HG03060 (cell line): Measurements from ENCODE around the gene ALPL.

Experiments
- ATAC-seq: cut with Tn5 transposase; IDR thresholded peaks from one replicate; pipeline ENCODE4 v1.9.1; 2021; ENCODE audit warnings: low read depth, moderate number of reproducible peaks; ENCODE audit not compliant: unreplicated experiment

ALPL gene

DNA sequence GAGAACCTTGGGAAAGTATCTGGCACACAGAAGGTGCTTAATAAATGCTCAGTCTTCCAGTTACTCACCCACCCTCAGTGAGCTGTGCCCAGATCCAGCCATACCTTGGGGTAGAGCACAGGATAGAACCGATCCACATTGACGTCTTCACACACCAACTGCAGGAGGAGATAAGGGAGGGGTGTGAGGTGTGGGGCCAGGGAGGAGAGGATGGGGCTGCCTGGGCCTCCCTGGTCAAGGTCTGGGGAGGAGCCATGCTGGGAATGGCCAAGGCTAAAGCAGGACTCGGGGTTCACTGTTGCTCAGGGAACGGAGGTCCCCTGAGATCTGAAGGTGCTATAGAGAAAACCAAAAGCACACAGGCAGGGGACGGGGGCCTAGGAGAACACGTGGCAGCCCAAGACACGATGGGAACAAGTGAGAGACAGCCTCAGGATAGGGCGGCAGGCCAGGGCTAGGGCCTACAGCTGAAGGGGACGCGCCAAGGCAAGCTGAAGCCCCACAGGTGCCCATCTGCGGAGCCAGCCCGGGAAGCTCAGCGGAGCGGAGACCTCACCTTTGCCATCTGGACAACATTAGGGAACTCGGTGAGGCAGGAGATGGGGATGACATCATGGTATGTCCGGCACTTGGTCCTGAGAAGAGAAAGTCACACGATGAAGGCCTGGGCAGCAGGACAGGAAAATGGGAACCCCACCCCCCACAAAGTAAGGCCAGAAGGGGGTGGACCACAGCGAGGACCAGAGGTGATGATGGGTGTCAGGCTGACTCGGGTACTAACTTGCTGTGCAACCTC is 104.0 kb downstream of the ALPL start:
- ATAC-seq, result no peak

DNA sequence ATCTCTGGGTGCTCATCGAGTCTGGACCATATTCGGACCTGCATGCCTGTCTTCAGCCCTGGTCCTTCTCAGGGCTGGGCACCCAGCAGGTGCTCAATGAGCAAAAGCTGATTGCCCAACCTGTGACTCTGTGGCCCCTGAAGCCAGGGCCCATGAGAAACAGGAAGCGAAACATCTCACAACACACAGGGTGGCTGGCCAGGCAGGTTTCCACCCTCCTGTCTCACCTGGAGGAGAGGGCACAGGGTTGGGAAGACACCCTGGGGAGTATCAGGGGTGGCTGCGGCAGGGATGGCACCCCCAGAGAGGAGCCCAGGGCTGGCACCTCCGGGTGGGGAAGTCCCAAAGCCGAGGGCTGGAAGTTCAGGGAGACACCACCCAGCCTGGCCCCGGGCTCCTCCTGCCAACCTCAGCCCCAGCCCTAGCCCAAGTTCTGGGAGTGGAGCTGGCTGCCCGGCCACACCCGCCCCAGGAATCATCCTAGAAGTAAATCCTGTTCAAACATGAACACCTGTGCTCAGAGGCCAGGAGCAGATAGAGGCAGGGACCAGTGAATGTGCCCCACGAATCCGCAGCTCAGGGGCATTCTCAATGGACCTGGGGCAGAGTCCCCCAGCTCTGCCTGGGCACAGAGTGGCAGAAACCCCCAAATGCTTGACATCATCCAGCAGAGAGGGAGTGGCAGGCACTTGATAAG is 105.3 kb downstream of the ALPL start:
- no peak for ATAC-seq

DNA sequence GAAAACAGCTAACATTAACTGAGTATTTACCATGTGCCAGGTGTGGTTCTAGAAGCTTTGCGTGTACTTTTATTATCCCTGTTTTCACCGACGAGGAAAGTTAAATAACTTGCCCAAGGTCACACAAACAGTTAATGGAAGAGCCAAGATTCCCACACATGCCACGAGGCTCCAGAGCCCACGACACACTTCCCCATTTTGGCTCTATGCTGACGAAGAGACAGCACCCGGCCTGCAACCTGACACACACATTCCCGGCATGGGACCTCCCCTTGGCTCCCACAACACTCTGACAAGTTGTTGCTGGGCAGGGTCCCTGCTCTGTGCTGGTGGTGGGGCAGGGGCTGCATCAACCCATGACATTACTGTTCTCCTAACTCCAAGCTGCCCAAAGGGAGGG is 107.1 kb downstream of the ALPL start:
- no peak for ATAC-seq

DNA sequence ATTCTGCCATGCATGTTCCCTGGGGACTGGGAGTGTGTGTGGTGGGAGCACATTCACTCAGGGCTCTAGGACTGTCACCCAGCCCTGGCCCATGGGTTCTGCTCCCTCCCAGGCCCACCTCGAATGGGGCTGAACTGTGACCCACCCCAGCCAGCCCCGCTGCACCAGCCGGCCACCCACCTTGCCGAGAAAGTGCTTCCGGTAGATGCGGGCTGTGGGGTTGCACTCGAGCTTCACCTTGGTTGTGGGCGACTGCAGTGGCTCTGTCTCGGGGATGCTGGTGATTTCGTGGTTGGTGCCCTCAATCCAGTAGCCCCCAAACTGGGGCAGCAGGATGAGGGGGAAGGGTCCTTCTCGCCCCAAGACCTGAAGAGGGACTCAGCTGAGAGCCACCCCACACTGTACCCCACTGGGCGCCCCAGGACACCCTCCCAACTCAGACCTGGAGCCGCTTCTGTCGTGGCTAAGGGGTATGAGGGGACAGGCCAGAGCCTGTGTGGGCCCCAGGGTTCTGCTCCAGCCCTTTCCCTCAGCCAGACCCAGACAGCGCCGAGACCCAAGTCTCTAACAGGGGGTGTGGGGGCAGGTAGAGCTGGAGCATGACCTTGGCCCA is 108.0 kb downstream of the ALPL start:
- no peak for ATAC-seq

DNA sequence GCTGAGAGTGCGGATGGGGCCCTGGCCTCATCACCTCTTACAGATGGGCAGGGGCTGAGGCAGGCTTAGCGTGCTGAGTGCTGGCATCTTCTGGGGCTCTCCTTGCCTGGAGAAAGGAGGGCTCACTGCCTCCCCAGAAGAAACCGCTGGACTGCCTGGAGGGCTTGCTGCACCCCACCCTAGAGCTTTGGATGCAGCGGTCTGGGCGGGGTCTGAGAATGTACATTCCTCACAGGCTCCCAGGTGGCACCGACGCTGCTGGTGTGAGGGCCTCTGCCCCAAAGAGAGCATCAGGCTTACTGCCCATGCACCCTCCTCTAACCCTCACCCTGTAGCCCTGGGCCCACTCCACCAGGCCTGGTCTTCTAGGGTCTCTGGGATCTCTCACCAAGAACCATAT is 108.8 kb downstream of the ALPL start:
- no peak for ATAC-seq

DNA sequence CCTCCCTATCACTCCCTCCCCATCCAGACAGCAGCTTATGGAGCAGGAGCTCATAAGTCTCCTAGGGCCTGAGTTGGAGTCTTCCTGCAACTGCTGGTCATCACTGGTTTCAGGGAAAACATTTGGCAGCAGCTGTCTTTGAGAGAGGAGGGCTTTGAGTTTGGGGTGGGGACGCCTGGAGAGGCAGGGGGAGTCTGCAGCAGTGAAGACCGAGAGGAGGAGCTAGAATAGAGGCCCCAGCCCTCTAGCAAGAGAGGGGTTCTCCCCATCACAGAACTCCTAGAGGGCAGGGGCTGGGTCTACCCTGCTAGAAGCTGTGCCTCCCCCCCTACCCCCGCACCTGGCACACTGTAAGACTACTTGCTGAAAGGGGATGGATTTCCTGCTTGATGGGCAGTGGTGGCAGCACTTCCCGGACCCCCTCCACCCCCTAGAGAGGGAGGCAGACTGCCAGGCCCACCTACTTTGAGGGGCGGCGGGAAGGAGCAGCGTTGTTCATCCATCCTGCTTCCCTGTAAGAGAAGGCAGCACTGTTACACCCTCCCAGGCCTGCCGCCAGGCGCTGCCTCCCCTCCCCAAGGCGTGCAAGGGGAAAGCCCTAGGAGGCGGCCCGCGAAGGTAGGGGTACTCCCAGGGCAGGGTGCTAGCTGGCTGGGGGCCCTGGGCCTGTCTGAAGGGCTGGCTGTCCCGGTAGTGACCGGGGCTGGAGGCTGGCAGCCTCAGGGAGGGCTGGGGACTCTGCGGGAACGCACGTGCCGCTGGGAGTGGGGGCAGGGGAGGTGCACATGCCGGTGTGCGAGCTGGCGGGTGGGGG is 109.5 kb downstream of the ALPL start:
- no peak for ATAC-seq

DNA sequence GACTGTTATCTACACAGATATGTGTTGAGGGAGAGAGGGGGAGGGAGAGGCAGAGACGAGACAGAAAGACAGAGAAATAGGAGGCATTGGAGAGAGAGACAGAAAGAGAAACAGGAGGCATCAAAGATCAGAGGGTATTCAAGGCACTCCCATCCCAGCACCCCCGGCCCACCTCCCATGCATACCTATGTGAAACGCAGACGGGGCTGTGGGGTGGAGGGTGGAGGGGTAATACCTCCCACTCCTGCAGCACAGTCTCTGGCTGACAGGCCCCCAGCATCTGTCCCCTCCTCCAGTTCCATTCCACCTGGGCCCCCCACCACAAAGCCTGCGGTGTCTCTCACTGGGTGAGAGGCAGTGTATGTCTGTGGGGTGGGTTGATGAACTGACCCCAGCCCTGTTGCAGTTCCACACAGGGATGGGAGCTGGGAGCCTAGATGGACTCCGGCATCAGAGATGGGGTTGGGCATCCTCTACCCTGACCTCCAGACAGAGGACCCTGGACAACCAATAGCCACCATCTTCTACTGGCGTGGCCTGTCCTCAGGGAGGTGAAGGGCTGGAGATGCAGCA is 110.2 kb downstream of the ALPL start:
- ATAC-seq, result no peak

DNA sequence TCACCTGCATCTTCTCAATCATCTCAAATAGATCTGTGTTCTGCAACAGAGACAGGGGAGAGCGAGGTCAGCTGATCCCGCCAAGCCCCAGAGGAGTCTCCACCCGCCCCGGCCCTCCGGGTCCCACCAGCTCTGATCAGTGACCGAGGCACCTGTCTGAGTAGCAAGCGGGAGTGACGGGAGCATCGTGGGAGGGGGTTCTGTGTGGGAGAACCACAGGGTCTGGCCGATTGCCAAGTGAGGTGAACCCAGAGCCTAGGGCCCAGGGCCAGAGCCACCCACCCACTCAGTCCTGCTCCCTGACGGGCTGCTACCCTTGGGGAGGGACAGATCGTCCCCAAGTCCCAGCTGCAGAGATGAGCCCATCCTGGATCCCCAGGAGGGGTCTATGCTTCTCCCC is 110.8 kb downstream of the ALPL start:
- no peak for ATAC-seq

DNA sequence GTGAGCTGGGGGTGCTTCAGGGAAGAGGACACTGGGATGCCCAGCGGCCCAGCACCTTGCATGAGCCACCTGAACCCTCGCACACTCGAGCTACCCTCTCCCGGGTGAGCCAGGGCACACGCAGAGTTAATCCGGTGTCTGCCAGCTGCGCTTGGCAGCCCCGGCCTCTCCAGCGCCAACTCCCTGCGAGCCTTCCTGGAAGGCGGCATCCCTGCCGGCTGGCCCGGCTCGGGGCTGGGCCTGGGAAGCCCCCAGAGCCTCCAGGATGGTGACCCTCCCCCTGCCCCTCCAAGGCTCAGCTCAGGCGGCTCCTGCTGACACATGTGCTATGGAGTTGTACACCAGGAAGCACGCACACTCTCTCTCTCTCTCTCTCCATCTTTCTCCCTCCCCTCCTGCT is 111.3 kb downstream of the ALPL start:
- no peak for ATAC-seq

DNA sequence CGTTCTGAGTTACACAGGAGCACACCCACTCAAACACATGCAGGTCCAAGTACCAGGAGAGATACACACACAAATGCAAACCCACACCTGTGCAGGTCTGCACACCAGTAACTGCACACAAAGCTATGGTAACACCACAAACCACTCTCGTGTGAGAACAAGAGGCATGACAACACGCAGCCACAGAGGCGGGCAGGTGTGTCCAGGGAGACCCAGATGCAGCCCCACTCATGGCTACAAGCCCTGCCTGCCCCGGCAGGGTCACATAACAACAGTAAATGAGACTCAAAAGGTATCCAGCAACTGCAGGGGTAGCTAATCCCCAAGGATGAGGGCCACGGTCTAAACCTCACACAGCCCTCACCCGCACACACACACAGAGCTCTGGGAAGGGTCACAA is 111.8 kb downstream of the ALPL start:
- ATAC-seq, result no peak

DNA sequence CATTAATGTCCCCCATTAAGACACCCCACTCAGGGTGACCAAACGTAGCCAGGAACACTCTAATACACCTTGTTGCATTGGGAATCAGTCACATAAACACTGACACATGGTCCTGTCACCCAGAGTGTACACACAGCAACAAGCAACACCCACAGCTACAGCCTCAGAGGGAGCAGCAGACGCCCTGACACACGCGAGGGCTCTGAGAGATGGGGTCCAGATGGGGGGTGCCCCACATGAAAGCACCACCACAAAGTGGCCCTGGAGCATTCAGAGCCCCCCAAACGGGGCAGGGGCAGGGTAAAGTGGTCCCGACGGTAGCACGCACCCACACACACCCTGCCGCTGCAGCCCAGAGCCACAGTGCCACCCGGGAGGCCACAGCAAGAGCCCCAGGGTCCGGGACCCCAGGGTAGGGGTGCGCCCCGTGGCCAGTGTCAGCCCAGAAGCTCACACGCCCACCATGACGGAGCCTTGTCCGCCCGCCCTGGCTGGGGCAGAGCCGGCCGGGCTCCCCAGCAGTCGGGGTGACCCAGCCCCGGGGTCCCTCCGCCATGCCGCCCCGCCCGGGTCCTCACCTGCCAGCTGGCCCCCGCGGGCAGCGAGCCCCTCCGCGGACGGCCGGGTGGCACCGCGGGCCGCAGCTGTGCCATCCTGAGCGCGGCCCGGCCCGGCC is 112.7 kb downstream of the ALPL start:
- ATAC-seq, result no peak

DNA sequence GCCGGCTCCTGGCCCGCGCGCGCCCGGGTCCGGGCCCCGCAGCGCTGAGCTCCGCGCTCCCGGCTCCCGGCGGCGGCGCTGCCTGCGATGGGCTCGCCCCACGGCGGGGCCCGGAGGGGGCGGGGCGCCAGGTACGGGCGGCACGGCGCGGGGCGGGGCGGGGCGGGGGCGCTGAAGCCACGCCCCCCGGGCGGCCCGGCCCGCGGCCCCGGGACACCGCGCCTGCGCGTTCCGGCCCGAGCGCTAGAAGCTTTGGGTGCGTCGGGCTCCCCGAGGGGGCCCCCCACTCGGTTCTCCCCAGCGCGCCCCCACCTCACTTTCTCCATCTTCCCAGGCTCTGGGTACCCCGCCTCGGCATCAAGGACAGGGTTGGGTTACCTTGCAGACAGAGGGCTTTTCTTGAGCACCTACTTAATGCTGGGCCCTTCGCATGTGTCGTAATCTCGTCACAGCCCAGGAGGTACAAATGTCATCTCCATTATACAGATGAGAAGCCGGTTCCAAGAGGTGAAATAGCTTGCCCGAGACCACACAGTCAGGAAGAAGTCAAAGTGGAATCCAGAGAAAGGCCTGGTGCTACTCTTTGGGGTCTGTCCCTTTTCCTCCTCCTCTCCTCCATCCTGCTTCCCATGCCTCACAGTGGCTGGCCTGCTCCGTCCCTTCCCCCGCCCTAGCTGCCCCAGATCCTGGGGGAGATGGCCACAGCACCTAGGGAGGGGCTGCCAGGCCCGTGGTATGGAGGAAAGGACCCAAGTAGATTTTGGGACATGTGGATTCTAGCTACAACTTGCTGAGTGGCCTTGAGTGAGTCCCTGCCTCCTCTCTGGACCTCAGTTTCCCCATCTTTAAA is 113.5 kb downstream of the ALPL start:
- ATAC-seq, result no peak

DNA sequence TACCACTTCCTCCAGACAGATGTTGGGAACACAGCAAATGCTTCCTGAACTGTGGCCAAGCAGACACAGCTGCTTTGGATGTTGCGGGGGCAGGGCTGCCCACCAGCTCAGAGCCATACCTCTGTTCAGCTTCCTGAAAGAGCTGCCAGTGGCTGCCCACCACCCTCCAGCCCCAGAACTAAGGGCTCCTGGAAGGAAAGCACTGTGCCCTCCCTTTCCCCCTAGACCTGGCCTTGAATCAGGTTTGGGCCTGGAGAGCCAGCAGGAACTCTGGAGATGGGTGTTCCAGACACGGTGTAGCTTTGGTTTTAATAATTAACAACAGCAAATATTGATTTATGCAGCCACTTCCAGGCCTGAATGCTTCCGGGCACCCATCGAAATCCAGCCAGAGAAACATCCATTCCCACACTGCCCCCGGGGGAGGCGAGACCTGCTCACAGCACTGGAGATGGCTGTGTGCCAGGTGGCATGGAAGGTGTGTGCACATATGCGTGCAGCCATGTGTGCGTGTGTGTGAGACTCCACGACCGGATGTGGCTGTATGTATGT is 114.3 kb downstream of the ALPL start:
- no peak for ATAC-seq

DNA sequence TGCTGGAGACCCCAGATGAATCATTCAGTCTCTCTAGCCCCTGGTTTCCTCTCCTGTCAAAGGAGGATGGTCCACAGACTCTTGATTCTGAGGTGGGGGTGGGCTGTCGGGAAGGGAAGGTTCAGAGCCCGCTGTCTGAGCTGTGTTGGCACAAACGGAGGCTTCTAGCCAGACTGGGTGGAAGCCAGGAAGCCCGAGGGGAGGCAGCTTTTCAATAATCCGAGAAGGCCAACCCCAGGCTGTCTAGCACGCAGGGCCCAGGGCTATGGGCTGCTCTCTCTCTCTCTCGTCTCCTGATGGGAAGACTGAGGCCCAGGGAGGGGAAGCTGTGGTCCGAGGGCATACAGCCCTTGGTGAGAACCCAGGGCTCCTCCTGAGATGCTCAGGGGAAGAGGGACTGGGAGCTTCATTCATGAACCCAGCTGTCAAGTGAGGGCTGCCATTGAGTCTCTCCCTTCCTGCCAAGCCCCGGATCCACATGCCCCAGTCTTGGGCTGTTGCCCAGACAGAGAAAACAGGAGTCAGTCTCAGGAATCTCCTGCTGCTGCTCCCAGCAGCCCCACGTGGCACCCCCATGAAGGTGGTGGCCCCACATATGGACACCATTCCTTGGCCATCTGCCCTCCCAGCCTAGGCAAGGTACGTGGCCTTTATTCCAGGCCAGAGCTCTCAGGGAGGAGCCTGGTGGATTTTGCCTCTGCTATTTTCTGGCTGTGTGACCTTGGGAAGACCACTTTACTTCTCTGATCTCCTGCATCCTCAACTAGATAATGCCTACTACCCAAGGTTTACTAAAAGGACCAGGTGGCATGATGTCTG is 115.6 kb downstream of the ALPL start:
- ATAC-seq, result no peak

DNA sequence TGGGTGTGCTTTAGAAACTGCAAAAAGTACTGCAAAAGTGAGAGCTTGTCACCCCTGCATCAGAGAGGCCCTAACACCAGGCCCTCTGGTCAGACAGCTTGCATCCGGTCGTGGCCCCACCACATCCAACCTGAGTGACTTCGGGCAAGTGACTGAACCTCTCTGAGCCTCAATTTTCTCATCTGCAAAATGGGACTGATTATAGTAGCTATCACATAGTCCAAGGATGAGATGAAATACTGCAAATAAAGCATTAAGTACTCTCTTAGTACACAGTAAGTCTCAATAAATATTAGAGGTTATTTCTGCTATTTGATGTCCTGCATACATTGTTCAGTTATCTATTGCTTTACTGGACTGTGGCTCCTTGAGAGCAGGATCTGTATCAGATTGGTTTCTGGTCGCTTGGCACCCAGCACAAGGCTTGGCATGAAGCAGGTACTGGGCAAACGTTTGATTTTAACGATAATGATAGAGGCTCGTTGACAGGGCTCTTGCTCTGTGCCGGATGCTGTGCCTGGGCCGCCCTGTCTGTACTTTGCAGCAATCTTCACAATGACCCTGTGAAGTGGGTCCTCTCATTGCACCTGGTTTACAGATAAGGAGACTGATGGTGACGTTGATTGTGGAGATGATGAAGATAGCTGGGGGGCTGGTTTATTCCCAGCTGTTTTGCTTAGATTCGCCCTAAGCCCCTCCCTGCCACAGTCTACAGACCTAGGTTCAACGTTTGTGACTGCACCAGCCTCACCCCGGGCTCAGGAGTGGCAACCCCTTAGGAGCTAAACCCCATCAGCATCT is 116.4 kb downstream of the ALPL start:
- no peak for ATAC-seq

DNA sequence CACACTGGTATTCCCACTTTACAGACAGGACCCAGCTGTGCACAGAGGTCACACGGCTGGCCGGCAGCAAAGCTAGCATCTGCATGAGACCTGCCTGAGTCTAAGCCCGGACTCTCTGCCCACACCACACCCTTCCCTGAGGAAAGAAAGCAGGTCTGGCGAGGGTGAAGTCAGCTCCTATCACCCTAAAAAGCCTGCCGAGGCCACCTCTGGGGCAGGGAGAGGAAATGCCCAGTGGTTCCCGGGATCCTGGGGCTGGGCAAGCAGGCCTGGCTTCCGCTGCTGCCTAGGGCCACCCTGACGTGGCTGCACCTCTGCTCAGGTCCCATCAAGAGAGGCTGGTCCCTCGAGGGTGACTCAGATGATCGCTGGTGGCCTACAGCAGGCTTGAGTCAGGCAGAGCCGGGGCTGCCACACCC is 117.7 kb downstream of the ALPL start:
- ATAC-seq, result no peak
